COLO668 (cell line): ENCODE measurements around the gene SLC22A2.
"Not testable (repeated sequence)": the region's sequence is repeated elsewhere in the genome, so short reads cannot be mapped to it uniquely, and the experiment has no call there.

ENCODE experiments used
- DNase-seq: peaks from one replicate; lab custom pipeline; 2025; ENCODE audit not compliant: unreplicated experiment; lab: John Stamatoyannopoulos, UW

Gene SLC22A2

GRCh38 chr6:160258346-160259142, at the start of gene SLC22A2:
Gene SLC22A2 (minus strand): TSS chr6:160258821. CDS start chr6:160258757, 64 bp downstream.
- DNase-seq, result no peak

GRCh38 chr6:160305926-160306713, 47.5 kb upstream of the SLC22A2 start:
- no peak for DNase-seq

- DNase-seq, result no peak
Observed at GRCh38 chr6:160303806-160304205, 45.2 kb upstream of the SLC22A2 start.

- DNase-seq, result not testable (repeated sequence)
Observed at GRCh38 chr6:160302431-160303082, 43.9 kb upstream of the SLC22A2 start.

GRCh38 chr6:160301339-160301738, 42.7 kb upstream of the SLC22A2 start:
- no peak for DNase-seq

- DNase-seq, result peak; percentile 2
Observed at GRCh38 chr6:160300076-160300695, 41.6 kb upstream of the SLC22A2 start.

- no peak for DNase-seq
Observed at GRCh38 chr6:160299559-160299958, 40.9 kb upstream of the SLC22A2 start.

- DNase-seq, result no peak
Observed at GRCh38 chr6:160298121-160298520, 39.5 kb upstream of the SLC22A2 start.

- DNase-seq, result peak; percentile 24
Observed at GRCh38 chr6:160297310-160297709, 38.7 kb upstream of the SLC22A2 start.

GRCh38 chr6:160293844-160294243, 35.2 kb upstream of the SLC22A2 start:
- DNase-seq, result no peak

- DNase-seq, result no peak
Observed at GRCh38 chr6:160285541-160286105, 27.0 kb upstream of the SLC22A2 start.

- no peak for DNase-seq
Observed at GRCh38 chr6:160284575-160284974, 26.0 kb upstream of the SLC22A2 start.

GRCh38 chr6:160282444-160282843, 23.8 kb upstream of the SLC22A2 start:
- no peak for DNase-seq

GRCh38 chr6:160279850-160280249, 21.2 kb upstream of the SLC22A2 start:
- DNase-seq, result no peak

- no peak for DNase-seq
Observed at GRCh38 chr6:160278786-160279310, 20.2 kb upstream of the SLC22A2 start.

- DNase-seq, result no peak
Observed at GRCh38 chr6:160278311-160278710, 19.7 kb upstream of the SLC22A2 start.

GRCh38 chr6:160277546-160277945, 18.9 kb upstream of the SLC22A2 start:
- DNase-seq, result no peak

- no peak for DNase-seq
Observed at GRCh38 chr6:160277144-160277543, 18.5 kb upstream of the SLC22A2 start.

- no peak for DNase-seq
Observed at GRCh38 chr6:160276126-160276525, 17.5 kb upstream of the SLC22A2 start.

GRCh38 chr6:160275511-160276003, 16.9 kb upstream of the SLC22A2 start:
- no peak for DNase-seq
